ENCODE results near the gene MIA3. TPM values are rescaled to one million over a fixed set of nuclear protein-coding genes. Genes with fewer than 3 reads are reported as not detected.

Gene MIA3
- total RNA-seq, 4 donors from 2014 or later, result 24.1 to 75.3 (median 47.9) TPM

- TF ChIP-seq POLR2A (IDR thresholded peaks at IDR 0.05) (no peak), CTCF (IDR thresholded peaks at IDR 0.05 in 4 of 5, conservative IDR thresholded peaks at IDR 0.05 in 1 of 5) (no peak)
- H3K27me3 ChIP-seq, result no peaks in the 10 kb centered on the region
- H3K4me1 ChIP-seq, result no peaks in the 10 kb centered on the region
- peaks cover 0 to 71% of the 10 kb centered on the region in 2 donors for H3K36me3 ChIP-seq
- intact Hi-C loops (cut with DNase I; ENCODE audit: low total_unique reads), result no loop called here
- no peaks in the 10 kb centered on the region for H3K9me3 ChIP-seq
- no peak for DNase-seq
- ATAC-seq, result no peak
- in situ Hi-C loops (cut with MboI; ENCODE audit: low sequenced_read_pairs in 4 of 4), result loop anchor here (5.0 to 25.0 kb wide), 4 partner anchors 163 to 893 kb away; partner anchors contain the start of gene DUSP10 (in 4 of the 4)
- H3K27ac ChIP-seq, result no peak overlapping the region
- H3K4me3 ChIP-seq, result no peak overlapping the region
Observed at GRCh38 chr1:222629921-222630535, 12.1 kb downstream of the MIA3 start.

GRCh38 chr1:222631611-222632208 lies 13.8 kb downstream of the MIA3 start:
- intact Hi-C loops (cut with DNase I; ENCODE audit: low total_unique reads), result no loop called here
- in situ Hi-C loops (cut with MboI; ENCODE audit: low sequenced_read_pairs in 4 of 4), result loop anchor here (5.0 to 25.0 kb wide), 4 partner anchors 164 to 894 kb away; partner anchors contain the start of gene DUSP10 (in 4 of the 4)
- Histone ChIP-seq H3K4me3 (no peak overlapping the region), H3K27ac (no peak overlapping the region), H3K27me3 (no peaks in the 10 kb centered on the region), H3K36me3 (peaks cover 0 to 56% of the 10 kb centered on the region in 2 donors), H3K4me1 (no peaks in the 10 kb centered on the region), H3K9me3 (no peaks in the 10 kb centered on the region)
- no peak for TF ChIP-seq POLR2A (IDR thresholded peaks at IDR 0.05)
- no peak for TF ChIP-seq CTCF (IDR thresholded peaks at IDR 0.05 in 4 of 5, conservative IDR thresholded peaks at IDR 0.05 in 1 of 5)
- ATAC-seq, result no peak
- DNase-seq, result no peak

GRCh38 chr1:222632749-222633148 lies 14.9 kb downstream of the MIA3 start:
- H3K4me3 ChIP-seq, result no peak overlapping the region
- H3K9me3 ChIP-seq, result no peaks in the 10 kb centered on the region
- in situ Hi-C loops (cut with MboI; ENCODE audit: low sequenced_read_pairs in 4 of 4) (loop anchor here (5.0 to 25.0 kb wide), 4 partner anchors 165 to 895 kb away; partner anchors contain the start of gene DUSP10 (in 4 of the 4)), intact Hi-C loops (cut with DNase I; ENCODE audit: low total_unique reads) (no loop called here)
- DNase-seq (no peak), ATAC-seq (no peak)
- no peak for TF ChIP-seq CTCF (IDR thresholded peaks at IDR 0.05 in 4 of 5, conservative IDR thresholded peaks at IDR 0.05 in 1 of 5)
- TF ChIP-seq POLR2A (IDR thresholded peaks at IDR 0.05), result no peak
- no peak overlapping the region for H3K27ac ChIP-seq
- H3K36me3 ChIP-seq, result peaks cover 0 to 47% of the 10 kb centered on the region in 2 donors
- no peaks in the 10 kb centered on the region for H3K27me3 ChIP-seq
- H3K4me1 ChIP-seq, result no peaks in the 10 kb centered on the region

- Histone ChIP-seq H3K4me3 (no peak overlapping the region), H3K9me3 (no peaks in the 10 kb centered on the region), H3K36me3 (peaks cover 0 to 42% of the 10 kb centered on the region in 2 donors), H3K27ac (no peak overlapping the region), H3K4me1 (no peaks in the 10 kb centered on the region), H3K27me3 (no peaks in the 10 kb centered on the region)
- ATAC-seq (peak; percentile 90 to 95), DNase-seq (peak in 1 of 2 donors; percentile 55)
- TF ChIP-seq POLR2A (IDR thresholded peaks at IDR 0.05) (no peak), CTCF (IDR thresholded peaks at IDR 0.05 in 4 of 5, conservative IDR thresholded peaks at IDR 0.05 in 1 of 5) (peak; percentile 71 to 89 (median 77))
- in situ Hi-C loops (cut with MboI; ENCODE audit: low sequenced_read_pairs in 4 of 4) (loop anchor here (5.0 to 25.0 kb wide), 4 partner anchors 167 to 897 kb away; partner anchors contain the start of gene DUSP10 (in 4 of the 4)), intact Hi-C loops (cut with DNase I; ENCODE audit: low total_unique reads) (loop anchor here (1.0 kb wide), 1 partner anchor 169 kb away; no protein-coding TSS in a partner anchor)
Observed at GRCh38 chr1:222634180-222635013, 16.5 kb downstream of the MIA3 start.

Data from gastrocnemius medialis (tissue), 4 donors.